GM12878 (cell line): Measurements from ENCODE around the gene ANP32B. TPM values are rescaled to one million over a fixed set of nuclear protein-coding genes. Genes with fewer than 3 reads are reported as not detected.

Experiments used
- ASH2L ChIP-seq: fragments of 300-600, 200-600 bp; sonication (generic); IDR thresholded peaks from 2 replicates; pipeline ENCODE4 v1.6.1; 2017; ENCODE audit warnings: low read depth, mild to moderate bottlenecking, borderline replicate concordance
- BHLHE40 ChIP-seq, 2 experiments: fragments of 450-650 bp in 1 of 2; IDR thresholded peaks; 2 replicates each; pipeline ENCODE4 v1.6.1; 2011 to 2017; ENCODE audit warnings: low read depth in 2 of 2, borderline replicate concordance in 1 of 2, improper control_type of control experiment in 1 of 2, low read length in 1 of 2, mild to moderate bottlenecking in 1 of 2
- CBX3 ChIP-seq: fragments of 200-600 bp; sonication (generic); IDR thresholded peaks from 2 replicates; pipeline ENCODE4 v1.6.1; 2016; ENCODE audit warnings: low read depth, borderline replicate concordance
- CREM ChIP-seq: IDR thresholded peaks from 2 replicates; pipeline ENCODE4 v1.6.1; 2014; ENCODE audit warnings: antibody characterized with exemption, low read depth
- EP300 ChIP-seq, 2 experiments: fragments of 150-350 bp in 1 of 2; IDR thresholded peaks; 2 replicates each; pipeline ENCODE4 v1.6.1; 2011 to 2012; ENCODE audit warnings: low read depth in 2 of 2, low read length in 2 of 2, borderline replicate concordance in 1 of 2, improper control_type of control experiment in 1 of 2, inconsistent platforms in 1 of 2; ENCODE audit not compliant: control insufficient read depth in 1 of 2
- IKZF1 ChIP-seq: fragments of 450-650 bp; conservative IDR thresholded peaks from 2 replicates; pipeline ENCODE4 v1.6.1; 2017; ENCODE audit warnings: antibody characterized with exemption, mild to moderate bottlenecking
- MXI1 ChIP-seq: fragments of 150-350 bp; IDR thresholded peaks from 2 replicates; pipeline ENCODE4 v1.6.1; 2011; ENCODE audit warnings: low read depth, mild to moderate bottlenecking, inconsistent platforms, low read length, improper control_type of control experiment
- NFYA ChIP-seq: IDR thresholded peaks from 2 replicates; pipeline ENCODE4 v1.6.1; 2011; ENCODE audit warnings: low read depth, mild to moderate bottlenecking, low read length, improper control_type of control experiment, borderline replicate concordance
- NR2C2 ChIP-seq: IDR thresholded peaks from 2 replicates; pipeline ENCODE4 v1.6.1; 2011; ENCODE audit warnings: borderline replicate concordance, low read depth; ENCODE audit not compliant: control insufficient read depth, insufficient read length
- PML ChIP-seq: IDR thresholded peaks from 2 replicates; pipeline ENCODE4 v1.6.1; 2012; ENCODE audit warnings: low read length, inconsistent platforms
- POU2F2 ChIP-seq: IDR thresholded peaks from 3 replicates; pipeline ENCODE4 v1.6.1; 2011; ENCODE audit warnings: low read depth, mild to moderate bottlenecking, low read length, borderline replicate concordance
- SP1 ChIP-seq: IDR thresholded peaks from one replicate; pipeline ENCODE4 v1.6.1; 2011; ENCODE audit warnings: low read depth, low read length
- TCF3 ChIP-seq: IDR thresholded peaks from 2 replicates; pipeline ENCODE4 v1.6.1; 2012; ENCODE audit warnings: low read depth, mild to moderate bottlenecking, low read length, borderline replicate concordance; ENCODE audit not compliant: insufficient read depth
- YY1 ChIP-seq: IDR thresholded peaks from 2 replicates; pipeline ENCODE4 v1.6.1; 2011; ENCODE audit warnings: low read depth, mild to moderate bottlenecking, low read length
- polyA plus RNA-seq, 11 experiments: library from polyadenylated mRNA; depleted of rRNA in 4 of 11; unstranded in 6 of 11; stranded (reverse) in 5 of 11; fragments of >200 nt; fragmentation: Nextera tagmentation in 4 of 11; fragmentation: Illumina TruSeq in 1 of 11; extraction: Ambion mirVana in 4 of 11; extraction: Trizol in 1 of 11; gene quantifications; 1 replicate in 1 of 11; 2 replicates in 10 of 11; pipeline versions ENCODE4 v1.2.1 to v1.2.3, GENCODE V29; 2011 to 2016; ENCODE audit warnings: inconsistent platforms in 2 of 11, missing spikeins in 2 of 11, low read depth in 1 of 11
- total RNA-seq, 4 experiments: library from RNA; depleted of rRNA in 3 of 4; stranded (reverse); fragments of >200 nt in 3 of 4; fragmentation: Illumina TruSeq in 1 of 4; extraction: Trizol in 1 of 4; gene quantifications; 2 replicates each; pipeline versions ENCODE4 v1.2.1 to v1.2.3, GENCODE V29; 2013 to 2021
- TF ChIP-seq, protein P1 (sequence below): fragments of 450-650 bp; IDR thresholded peaks from 2 replicates; pipeline ENCODE4 v1.6.1; 2018; ENCODE audit warnings: mild to moderate bottlenecking, low read depth, moderate library complexity; ENCODE audit not compliant: partially characterized antibody
- TF ChIP-seq, protein P2 (sequence below): IDR thresholded peaks from 2 replicates; pipeline ENCODE4 v1.6.1; 2012; ENCODE audit warnings: low read depth, low read length, improper control_type of control experiment
- TF ChIP-seq, protein P3 (sequence below), 3 experiments: IDR thresholded peaks in 2 of 3; conservative IDR thresholded peaks in 1 of 3; 2 replicates each; pipeline ENCODE4 v1.5.1; 2011; ENCODE audit warnings: low read depth in 3 of 3, low read length in 3 of 3, mild to moderate bottlenecking in 3 of 3, control low read depth in 2 of 3, moderate library complexity in 2 of 3, inconsistent platforms in 1 of 3, mixed read lengths in 1 of 3; ENCODE audit not compliant: control insufficient read depth in 2 of 3, insufficient read depth in 1 of 3; ENCODE audit errors: extremely low read depth in 1 of 3
- TF ChIP-seq, protein P4 (sequence below): fragments of 150-350 bp; IDR thresholded peaks from 2 replicates; pipeline ENCODE4 v1.6.1; 2016; ENCODE audit warnings: low read depth, low read length

The ANP32B gene
- total and polyA plus RNA-seq, 10 of the 15 experiments (the other 5 are each of a cell fraction or from before 2014, with no cell fraction given), result 24.5 to 419 (median 171) TPM

DNA sequence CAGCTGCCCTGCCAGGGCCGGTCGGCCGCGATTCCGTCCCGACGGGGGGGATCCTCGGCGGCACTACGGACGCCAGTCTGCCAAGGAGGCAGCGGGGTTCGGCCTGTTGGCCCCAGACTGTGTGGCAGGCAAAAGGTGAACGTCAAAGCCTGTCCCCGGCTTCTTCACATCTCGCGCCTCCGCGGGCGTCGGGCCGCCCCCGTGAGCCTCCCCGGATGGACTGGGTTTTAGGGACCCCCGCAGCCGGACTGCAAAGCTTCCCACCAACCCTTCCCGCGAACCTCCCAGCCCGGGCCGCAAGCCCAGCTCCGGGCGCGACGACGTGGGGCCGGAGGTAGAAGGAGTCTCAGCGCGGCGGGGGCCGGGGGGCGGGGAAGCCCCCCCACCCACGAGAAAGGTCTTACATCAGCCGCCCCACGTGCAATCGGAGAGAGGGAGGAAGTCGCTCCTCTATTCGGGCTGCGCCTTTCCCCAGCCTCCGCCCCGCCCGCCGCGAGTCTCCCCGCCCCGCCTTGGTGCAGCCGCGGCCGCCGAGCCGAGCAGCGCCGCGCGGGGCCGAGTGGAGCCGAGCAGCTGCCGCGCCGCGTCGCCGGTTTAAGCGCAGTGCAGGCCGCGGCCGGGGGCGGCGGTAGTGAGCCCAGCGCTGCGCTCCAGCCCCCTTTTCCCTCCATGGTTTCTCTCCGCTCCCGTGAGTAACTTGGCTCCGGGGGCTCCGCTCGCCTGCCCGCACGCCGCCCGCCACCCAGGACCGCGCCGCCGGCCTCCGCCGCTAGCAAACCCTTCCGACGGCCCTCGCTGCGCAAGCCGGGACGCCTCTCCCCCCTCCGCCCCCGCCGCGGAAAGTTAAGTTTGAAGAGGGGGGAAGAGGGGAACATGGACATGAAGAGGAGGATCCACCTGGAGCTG is at the start of gene ANP32B (continued):
- TF ChIP-seq, protein P1, sequence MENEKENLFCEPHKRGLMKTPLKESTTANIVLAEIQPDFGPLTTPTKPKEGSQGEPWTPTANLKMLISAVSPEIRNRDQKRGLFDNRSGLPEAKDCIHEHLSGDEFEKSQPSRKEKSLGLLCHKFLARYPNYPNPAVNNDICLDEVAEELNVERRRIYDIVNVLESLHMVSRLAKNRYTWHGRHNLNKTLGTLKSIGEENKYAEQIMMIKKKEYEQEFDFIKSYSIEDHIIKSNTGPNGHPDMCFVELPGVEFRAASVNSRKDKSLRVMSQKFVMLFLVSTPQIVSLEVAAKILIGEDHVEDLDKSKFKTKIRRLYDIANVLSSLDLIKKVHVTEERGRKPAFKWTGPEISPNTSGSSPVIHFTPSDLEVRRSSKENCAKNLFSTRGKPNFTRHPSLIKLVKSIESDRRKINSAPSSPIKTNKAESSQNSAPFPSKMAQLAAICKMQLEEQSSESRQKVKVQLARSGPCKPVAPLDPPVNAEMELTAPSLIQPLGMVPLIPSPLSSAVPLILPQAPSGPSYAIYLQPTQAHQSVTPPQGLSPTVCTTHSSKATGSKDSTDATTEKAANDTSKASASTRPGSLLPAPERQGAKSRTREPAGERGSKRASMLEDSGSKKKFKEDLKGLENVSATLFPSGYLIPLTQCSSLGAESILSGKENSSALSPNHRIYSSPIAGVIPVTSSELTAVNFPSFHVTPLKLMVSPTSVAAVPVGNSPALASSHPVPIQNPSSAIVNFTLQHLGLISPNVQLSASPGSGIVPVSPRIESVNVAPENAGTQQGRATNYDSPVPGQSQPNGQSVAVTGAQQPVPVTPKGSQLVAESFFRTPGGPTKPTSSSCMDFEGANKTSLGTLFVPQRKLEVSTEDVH, result no peak
- TF ChIP-seq YY1 (peak; percentile 91), CREM (peak; percentile 56), BHLHE40 (IDR thresholded peaks at IDR 0.05; ENCODE audit: borderline replicate concordance in 1 of 2, low read depth in 2 of 2, low read length in 1 of 2) (peak; percentile 81 to 93; a peak in 3 of 4 replicates), EP300 (IDR thresholded peaks at IDR 0.05; ENCODE audit: borderline replicate concordance in 1 of 2, control insufficient read depth in 1 of 2, low read depth in 2 of 2, low read length in 2 of 2) (no peak), SP1 (peak; percentile 72), IKZF1 (peak; percentile 79), PML (0 out of 2 replicates have a peak, but pooled peaks have one; percentile 45), ASH2L (no peak; the same call in 1 of the 2 replicates), NR2C2 (no peak), CBX3 (no peak), NFYA (no peak), TCF3 (0 out of 2 replicates have a peak, but pooled peaks have one; percentile 54), MXI1 (peak; percentile 57; the same call in 1 of the 2 replicates), POU2F2 (0 out of 3 replicates have a peak, but pooled peaks have one; percentile 11)
- TF ChIP-seq, protein P2, sequence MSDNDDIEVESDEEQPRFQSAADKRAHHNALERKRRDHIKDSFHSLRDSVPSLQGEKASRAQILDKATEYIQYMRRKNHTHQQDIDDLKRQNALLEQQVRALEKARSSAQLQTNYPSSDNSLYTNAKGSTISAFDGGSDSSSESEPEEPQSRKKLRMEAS, result peak; percentile 88; the same call in 1 of the 2 replicates
- TF ChIP-seq, protein P3, sequence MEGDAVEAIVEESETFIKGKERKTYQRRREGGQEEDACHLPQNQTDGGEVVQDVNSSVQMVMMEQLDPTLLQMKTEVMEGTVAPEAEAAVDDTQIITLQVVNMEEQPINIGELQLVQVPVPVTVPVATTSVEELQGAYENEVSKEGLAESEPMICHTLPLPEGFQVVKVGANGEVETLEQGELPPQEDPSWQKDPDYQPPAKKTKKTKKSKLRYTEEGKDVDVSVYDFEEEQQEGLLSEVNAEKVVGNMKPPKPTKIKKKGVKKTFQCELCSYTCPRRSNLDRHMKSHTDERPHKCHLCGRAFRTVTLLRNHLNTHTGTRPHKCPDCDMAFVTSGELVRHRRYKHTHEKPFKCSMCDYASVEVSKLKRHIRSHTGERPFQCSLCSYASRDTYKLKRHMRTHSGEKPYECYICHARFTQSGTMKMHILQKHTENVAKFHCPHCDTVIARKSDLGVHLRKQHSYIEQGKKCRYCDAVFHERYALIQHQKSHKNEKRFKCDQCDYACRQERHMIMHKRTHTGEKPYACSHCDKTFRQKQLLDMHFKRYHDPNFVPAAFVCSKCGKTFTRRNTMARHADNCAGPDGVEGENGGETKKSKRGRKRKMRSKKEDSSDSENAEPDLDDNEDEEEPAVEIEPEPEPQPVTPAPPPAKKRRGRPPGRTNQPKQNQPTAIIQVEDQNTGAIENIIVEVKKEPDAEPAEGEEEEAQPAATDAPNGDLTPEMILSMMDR (IDR thresholded peaks at IDR 0.05 in 2 of 3, conservative IDR thresholded peaks at IDR 0.05 in 1 of 3; ENCODE audit: control insufficient read depth in 2 of 3, extremely low read depth in 1 of 3, insufficient read depth in 1 of 3, low read depth in 3 of 3, low read length in 3 of 3), result peak; percentile 76 to 84 (median 83); a peak in 5 of 6 replicates
- TF ChIP-seq, protein P4, sequence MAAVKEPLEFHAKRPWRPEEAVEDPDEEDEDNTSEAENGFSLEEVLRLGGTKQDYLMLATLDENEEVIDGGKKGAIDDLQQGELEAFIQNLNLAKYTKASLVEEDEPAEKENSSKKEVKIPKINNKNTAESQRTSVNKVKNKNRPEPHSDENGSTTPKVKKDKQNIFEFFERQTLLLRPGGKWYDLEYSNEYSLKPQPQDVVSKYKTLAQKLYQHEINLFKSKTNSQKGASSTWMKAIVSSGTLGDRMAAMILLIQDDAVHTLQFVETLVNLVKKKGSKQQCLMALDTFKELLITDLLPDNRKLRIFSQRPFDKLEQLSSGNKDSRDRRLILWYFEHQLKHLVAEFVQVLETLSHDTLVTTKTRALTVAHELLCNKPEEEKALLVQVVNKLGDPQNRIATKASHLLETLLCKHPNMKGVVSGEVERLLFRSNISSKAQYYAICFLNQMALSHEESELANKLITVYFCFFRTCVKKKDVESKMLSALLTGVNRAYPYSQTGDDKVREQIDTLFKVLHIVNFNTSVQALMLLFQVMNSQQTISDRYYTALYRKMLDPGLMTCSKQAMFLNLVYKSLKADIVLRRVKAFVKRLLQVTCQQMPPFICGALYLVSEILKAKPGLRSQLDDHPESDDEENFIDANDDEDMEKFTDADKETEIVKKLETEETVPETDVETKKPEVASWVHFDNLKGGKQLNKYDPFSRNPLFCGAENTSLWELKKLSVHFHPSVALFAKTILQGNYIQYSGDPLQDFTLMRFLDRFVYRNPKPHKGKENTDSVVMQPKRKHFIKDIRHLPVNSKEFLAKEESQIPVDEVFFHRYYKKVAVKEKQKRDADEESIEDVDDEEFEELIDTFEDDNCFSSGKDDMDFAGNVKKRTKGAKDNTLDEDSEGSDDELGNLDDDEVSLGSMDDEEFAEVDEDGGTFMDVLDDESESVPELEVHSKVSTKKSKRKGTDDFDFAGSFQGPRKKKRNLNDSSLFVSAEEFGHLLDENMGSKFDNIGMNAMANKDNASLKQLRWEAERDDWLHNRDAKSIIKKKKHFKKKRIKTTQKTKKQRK, result no peak
